Germinal center (tissue), 1 donor: ENCODE results near the gene FGF14.

Experiments used
- DNase-seq: peaks from one replicate; pipeline ENCODE4 v3.0.0; 2012; ENCODE audit warnings: mixed read lengths, low spot score

FGF14 gene

DNA sequence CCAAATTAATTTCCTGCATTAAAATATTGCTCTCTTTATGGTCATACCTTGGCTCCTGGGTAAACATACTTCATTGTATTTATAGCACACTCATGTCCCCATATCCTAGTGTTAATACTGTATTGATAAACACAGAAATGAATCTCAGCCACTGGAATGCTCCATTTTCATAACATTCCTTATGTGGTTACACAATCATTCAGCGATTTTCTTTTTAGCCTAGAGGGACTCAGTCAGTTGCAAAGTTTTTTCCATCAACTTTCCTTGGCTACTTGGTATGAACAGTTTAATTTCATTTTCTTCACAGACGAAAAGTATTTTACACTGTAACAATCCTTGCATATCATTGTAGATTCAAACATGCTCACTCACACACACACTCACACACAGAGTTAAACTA, 471.5 kb downstream of the FGF14 start:
- no peak for DNase-seq

GRCh38 chr13:101925731-101926130, 476.1 kb downstream of the FGF14 start:
- DNase-seq = no peak

GRCh38 chr13:101919541-101920181, 482.2 kb downstream of the FGF14 start:
- DNase-seq = no peak

GRCh38 chr13:101917833-101918661, 483.8 kb downstream of the FGF14 start:
- DNase-seq = no peak

DNA sequence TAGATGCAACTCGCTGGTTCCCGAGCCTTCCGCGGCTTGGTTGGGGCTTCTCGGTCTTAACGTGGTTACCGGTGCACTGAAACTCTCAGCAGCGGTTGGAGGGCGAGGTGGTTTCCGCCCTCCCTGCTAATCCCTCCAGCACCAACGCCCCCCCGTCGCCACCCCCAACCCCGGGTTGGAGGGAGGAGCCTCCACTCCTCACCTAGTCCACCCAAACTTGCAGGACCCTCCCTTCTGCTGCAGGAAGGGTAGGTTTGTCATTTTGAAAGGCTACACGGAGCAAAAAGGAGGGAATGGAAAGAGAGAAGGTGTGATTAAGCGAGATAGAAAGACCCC, 484.4 kb downstream of the FGF14 start:
- DNase-seq = no peak

DNA sequence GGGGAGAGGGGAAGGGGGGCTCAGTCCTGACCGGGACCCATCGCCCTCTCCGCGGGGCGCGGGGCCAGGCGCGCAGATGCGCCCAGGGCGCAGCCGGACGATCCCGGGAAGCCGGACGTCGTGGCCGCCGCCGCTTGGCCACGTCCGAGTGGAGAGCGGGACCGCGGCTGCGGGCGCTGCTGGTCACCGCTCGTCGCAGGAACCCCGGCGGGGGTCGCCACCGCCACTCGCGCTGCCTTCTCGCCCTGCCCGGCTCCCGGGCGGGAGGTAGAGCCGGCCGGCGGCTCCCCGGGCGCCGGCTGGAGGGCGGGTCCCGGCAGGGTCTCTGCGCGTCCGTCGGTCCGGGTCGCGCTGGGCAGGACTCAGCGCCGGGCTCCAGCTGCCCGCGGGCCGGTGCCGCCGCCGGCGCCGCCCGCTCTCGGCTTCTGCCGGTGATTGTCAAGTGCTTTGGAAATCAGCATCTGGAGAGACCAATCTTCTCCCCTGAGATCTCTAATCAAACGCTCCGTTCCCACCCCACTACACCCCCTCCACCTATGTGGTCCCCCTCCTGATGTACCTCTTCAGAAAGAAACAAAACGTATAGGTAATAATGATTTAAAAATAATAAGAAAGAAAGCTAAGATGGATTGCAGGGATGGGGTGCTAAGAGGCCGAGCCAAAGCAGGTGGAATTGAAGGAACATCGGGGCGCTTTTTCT, 484.9 kb downstream of the FGF14 start:
- DNase-seq = no peak

GRCh38 chr13:101916108-101916774, 485.6 kb downstream of the FGF14 start:
- peak; percentile 11 for DNase-seq

DNA sequence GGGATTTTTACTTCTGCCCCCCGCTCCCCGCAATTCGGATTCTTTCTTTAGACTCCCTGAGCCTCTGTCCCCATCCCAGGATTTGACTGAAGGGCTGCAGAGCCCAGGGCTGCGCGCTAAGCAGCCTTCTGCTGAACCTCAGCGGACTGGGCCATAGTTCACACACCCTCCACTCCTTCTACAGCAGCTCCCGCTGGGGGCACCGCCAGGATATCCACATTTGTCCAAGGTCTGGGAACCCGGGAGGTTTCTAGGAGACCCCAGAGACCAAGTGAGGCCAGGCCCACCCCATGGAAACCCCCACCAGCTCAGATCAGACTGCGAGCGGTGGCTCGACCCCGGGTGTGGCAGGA, 486.1 kb downstream of the FGF14 start:
- DNase-seq = no peak

DNA sequence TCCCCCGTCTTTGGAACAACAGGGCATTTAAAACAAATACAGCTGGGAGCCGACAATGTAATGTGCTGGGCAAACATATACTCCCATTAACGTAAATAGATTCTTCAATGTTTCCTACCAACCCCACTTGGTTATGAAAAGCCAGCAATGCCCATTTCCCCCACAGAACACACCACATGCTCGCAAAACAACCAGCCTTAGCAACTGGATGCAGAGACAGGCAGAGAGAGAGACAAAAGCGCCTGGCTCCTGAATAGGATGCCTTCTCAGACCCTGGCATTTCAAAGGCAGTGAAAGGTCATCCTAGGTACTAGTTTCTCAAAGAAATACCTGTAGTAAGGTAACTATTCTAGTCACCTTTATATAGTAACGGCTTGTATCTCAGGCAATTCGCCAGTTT, 486.5 kb downstream of the FGF14 start:
- DNase-seq = no peak

DNA sequence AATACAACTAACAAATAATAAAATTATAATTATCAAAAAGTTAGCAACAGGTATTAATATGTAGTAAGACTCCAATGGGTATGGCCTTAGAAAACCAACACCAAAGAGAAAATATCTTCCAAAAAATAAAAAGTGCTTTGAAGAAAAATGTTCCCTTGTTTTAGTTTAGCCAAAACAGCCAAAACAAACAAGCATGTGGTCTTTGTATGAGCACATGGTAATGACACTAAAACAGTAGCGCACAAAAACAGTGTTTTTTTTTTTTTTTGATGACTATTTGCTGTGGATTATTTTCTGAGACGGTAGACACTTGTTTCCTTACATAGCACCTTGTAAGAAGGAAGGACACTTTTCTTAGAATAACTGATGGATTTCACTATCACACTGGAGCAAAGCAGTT, 490.1 kb downstream of the FGF14 start:
- DNase-seq = no peak

- no peak for DNase-seq
These were observed 498.0 kb downstream of the FGF14 start for GRCh38 chr13:101903890-101904289.

GRCh38 chr13:101898676-101899075, 503.2 kb downstream of the FGF14 start:
- DNase-seq = no peak

DNA sequence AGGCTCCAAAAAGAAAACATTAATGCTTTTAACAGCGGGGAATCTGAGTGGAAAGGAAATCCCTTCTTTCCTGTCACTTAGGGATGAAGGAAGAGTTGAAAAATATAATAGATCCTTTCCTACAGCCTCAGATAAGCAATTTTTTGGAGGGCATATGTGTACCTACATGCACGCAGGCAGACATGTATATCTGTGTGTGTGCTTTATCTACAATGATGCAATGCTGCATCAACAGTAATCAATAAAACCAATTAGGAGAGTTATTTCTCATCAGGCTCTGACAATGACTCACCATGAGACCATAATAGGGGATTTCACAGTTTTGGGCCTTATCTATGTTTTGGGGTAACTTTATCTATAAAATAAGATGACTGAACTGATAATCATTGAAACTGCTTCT, 505.3 kb downstream of the FGF14 start:
- no peak for DNase-seq

GRCh38 chr13:101893021-101893420, 508.8 kb downstream of the FGF14 start:
- DNase-seq = no peak

DNA sequence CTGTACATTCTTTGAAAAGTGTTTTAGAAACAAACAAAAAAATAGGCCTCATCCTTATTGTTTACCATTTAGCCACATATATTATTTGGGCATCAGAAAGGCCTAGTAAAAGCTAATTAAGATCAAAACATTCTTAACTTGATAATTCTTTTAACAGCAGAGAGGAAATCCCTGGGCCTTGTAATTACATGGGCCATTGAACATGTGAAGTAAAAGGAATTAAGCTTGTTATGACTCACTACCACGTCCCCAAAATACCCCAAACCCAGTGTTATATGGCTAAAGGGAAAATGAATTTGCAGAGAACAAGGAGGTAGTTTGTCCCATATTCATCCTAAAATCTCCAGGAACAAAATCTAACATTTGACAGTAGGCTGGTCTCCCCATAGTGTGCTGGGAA, 509.6 kb downstream of the FGF14 start:
- no peak for DNase-seq

DNA sequence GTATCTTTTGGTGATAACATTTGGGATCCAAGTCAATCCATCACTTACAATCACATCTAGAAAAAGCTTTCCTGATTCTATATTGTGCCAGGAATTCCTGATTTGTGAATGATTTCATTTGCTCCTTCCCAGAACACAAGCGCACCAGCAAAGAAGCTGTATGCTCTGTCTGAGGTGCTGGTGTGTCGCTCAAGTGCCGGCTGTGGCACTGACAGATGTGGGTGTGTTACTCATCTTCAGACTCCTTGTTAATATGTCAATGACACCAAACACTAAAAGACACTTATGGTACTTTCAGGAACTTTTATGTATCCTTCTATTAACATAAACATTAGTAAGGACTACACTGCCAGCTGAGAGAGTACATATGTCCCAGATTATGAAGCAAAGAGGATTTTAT, 520.3 kb downstream of the FGF14 start:
- no peak for DNase-seq

DNA sequence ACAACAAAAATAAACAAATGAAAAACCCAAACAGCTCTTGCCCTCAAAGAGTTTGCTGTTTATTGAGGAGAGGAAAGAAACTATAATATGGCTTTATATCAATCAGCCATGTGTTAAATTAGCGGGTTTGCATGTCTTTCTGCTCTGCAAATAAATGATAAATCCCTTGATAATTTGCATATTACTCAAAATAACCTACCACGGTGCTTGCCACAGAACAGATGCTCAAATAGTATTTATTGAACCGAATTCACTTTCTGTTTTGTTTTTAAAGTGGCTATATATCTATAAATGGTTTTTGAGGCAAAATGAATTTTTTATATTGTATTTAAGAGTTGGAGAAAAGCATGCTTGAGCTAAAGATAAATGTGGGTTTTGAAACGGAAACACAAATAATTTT, 521.3 kb downstream of the FGF14 start:
- DNase-seq = no peak

- no peak for DNase-seq
These were observed 524.9 kb downstream of the FGF14 start for GRCh38 chr13:101876951-101877350.

- no peak for DNase-seq
These were observed 526.0 kb downstream of the FGF14 start for GRCh38 chr13:101875717-101876393.

- DNase-seq = no peak
These were observed 526.8 kb downstream of the FGF14 start for GRCh38 chr13:101875091-101875490.

- peak; percentile 3 for DNase-seq
These were observed 532.3 kb downstream of the FGF14 start for GRCh38 chr13:101869553-101869952.
